ENCODE data around the gene SLC6A4. TPM values are rescaled to one million over a fixed set of nuclear protein-coding genes. Genes with fewer than 3 reads are reported as not detected.

The SLC6A4 gene
- polyA plus RNA-seq, 1 donor (not counting 4 experiments of a cell fraction or from before 2014, with no cell fraction given), result not detected

DNA sequence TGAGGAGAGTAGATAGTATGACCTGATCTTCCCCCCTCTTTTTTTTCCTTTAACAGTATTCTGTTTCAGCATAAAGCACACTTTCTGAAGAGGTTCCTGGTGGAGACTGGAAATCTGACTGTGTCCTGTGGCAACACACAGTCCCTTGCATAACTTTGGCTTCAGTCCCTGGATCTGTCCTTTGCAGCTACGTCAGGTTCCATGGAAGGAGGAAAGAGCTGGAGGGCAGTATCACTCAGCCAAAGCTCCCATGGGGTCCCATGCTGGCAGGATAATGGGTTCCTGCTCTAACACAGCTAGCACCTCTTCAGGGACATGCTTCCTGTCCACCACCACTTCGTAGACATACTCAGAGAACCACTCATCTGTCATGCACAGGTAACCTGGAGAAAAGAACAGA lies 13.3 kb upstream of the SLC6A4 start:
- no peak overlapping the region for H3K9ac ChIP-seq (ENCODE audit: control insufficient read depth, extremely low read depth, insufficient read depth, low read length)
- DNase-seq (ENCODE audit: low read depth, low spot score), result no peak
- no peak overlapping the region for H3K4me3 ChIP-seq (ENCODE audit: control insufficient read depth in 2 of 3, extremely low read depth in 1 of 3, insufficient read depth in 2 of 3, low read depth in 1 of 3, low read length in 3 of 3)
- H3K79me2 ChIP-seq (ENCODE audit: control insufficient read depth, insufficient read depth, low read length), result no peaks in the 10 kb centered on the region
- no peak overlapping the region for H2AFZ ChIP-seq (ENCODE audit: control insufficient read depth, low read length)
- H3K4me2 ChIP-seq (ENCODE audit: control insufficient read depth, extremely low read depth, insufficient read depth, low read depth, low read length), result no peak overlapping the region
- H3K4me1 ChIP-seq (ENCODE audit: control insufficient read depth, extremely low read depth, insufficient read depth, low read length), result no peaks in the 10 kb centered on the region
- H3K9me1 ChIP-seq (ENCODE audit: control insufficient read depth, extremely low read depth, insufficient read depth, low read length), result no peaks in the 10 kb centered on the region
- H4K20me1 ChIP-seq (ENCODE audit: control insufficient read depth, extremely low read depth, insufficient read depth, low read length), result no peaks in the 10 kb centered on the region
- H3K36me3 ChIP-seq (ENCODE audit: control insufficient read depth in 2 of 2, extremely low read depth in 1 of 2, insufficient read depth in 2 of 2, low read length in 2 of 2), result no peaks in the 10 kb centered on the region
- H3K27me3 ChIP-seq (ENCODE audit: control insufficient read depth, extremely low read depth, insufficient read depth, low read length), result peaks cover 9% of the 10 kb centered on the region
- no peak for TF ChIP-seq EZH2 (IDR thresholded peaks at IDR 0.05; ENCODE audit: low read length)
- TF ChIP-seq, protein P1, sequence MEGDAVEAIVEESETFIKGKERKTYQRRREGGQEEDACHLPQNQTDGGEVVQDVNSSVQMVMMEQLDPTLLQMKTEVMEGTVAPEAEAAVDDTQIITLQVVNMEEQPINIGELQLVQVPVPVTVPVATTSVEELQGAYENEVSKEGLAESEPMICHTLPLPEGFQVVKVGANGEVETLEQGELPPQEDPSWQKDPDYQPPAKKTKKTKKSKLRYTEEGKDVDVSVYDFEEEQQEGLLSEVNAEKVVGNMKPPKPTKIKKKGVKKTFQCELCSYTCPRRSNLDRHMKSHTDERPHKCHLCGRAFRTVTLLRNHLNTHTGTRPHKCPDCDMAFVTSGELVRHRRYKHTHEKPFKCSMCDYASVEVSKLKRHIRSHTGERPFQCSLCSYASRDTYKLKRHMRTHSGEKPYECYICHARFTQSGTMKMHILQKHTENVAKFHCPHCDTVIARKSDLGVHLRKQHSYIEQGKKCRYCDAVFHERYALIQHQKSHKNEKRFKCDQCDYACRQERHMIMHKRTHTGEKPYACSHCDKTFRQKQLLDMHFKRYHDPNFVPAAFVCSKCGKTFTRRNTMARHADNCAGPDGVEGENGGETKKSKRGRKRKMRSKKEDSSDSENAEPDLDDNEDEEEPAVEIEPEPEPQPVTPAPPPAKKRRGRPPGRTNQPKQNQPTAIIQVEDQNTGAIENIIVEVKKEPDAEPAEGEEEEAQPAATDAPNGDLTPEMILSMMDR (optimal IDR thresholded peaks at IDR 0.05 in 1 of 3, IDR thresholded peaks at IDR 0.05 in 1 of 3, conservative IDR thresholded peaks at IDR 0.05 in 1 of 3; ENCODE audit: extremely low read depth in 1 of 3, insufficient read depth in 2 of 3, low read length in 3 of 3), result no peak
- H3K9me3 ChIP-seq (ENCODE audit: control insufficient read depth, low read depth, low read length), result no peaks in the 10 kb centered on the region
- FAIRE-seq, result no peak
- dilution Hi-C loops (cut with MboI; ENCODE audit: extremely low pct_ligation_motif_present, low sequenced_read_pairs), result no loop called here
- no peak overlapping the region for H3K27ac ChIP-seq (ENCODE audit: control insufficient read depth, insufficient read depth, low read length)

DNA sequence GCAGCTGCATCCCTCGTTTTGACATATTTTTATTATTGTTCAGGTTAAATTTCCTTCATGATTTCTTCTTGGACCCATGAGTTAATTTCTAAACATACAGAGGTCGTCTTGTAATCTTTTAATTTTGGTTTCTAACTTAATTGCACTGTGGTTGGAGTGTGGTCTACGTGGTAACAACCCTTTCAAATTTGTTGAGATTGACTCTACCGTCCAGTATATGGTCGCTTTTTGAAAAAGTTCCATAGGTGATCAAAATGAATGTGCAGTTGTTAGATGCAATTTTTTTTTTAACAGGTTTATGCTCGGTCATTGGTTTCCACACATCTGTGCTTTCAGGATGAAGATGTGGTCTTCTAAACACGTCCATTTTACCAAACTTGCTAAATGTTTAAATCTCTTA lies 11.0 kb upstream of the SLC6A4 start:
- DNase-seq (ENCODE audit: low read depth, low spot score), result no peak
- H3K4me2 ChIP-seq (ENCODE audit: control insufficient read depth, extremely low read depth, insufficient read depth, low read depth, low read length), result no peak overlapping the region
- H4K20me1 ChIP-seq (ENCODE audit: control insufficient read depth, extremely low read depth, insufficient read depth, low read length), result no peaks in the 10 kb centered on the region
- no peaks in the 10 kb centered on the region for H3K9me3 ChIP-seq (ENCODE audit: control insufficient read depth, low read depth, low read length)
- H3K27me3 ChIP-seq (ENCODE audit: control insufficient read depth, extremely low read depth, insufficient read depth, low read length), result peaks cover 10% of the 10 kb centered on the region
- no peaks in the 10 kb centered on the region for H3K79me2 ChIP-seq (ENCODE audit: control insufficient read depth, insufficient read depth, low read length)
- no peaks in the 10 kb centered on the region for H3K36me3 ChIP-seq (ENCODE audit: control insufficient read depth in 2 of 2, extremely low read depth in 1 of 2, insufficient read depth in 2 of 2, low read length in 2 of 2)
- H3K4me1 ChIP-seq (ENCODE audit: control insufficient read depth, extremely low read depth, insufficient read depth, low read length), result no peaks in the 10 kb centered on the region
- H2AFZ ChIP-seq (ENCODE audit: control insufficient read depth, low read length), result no peak overlapping the region
- H3K9ac ChIP-seq (ENCODE audit: control insufficient read depth, extremely low read depth, insufficient read depth, low read length), result no peak overlapping the region
- H3K9me1 ChIP-seq (ENCODE audit: control insufficient read depth, extremely low read depth, insufficient read depth, low read length), result no peaks in the 10 kb centered on the region
- no peak overlapping the region for H3K27ac ChIP-seq (ENCODE audit: control insufficient read depth, insufficient read depth, low read length)
- dilution Hi-C loops (cut with MboI; ENCODE audit: extremely low pct_ligation_motif_present, low sequenced_read_pairs), result no loop called here
- no peak overlapping the region for H3K4me3 ChIP-seq (ENCODE audit: control insufficient read depth in 2 of 3, extremely low read depth in 1 of 3, insufficient read depth in 2 of 3, low read depth in 1 of 3, low read length in 3 of 3)
- no peak for TF ChIP-seq EZH2 (IDR thresholded peaks at IDR 0.05; ENCODE audit: low read length)
- TF ChIP-seq, protein P1 (optimal IDR thresholded peaks at IDR 0.05 in 1 of 3, IDR thresholded peaks at IDR 0.05 in 1 of 3, conservative IDR thresholded peaks at IDR 0.05 in 1 of 3; ENCODE audit: extremely low read depth in 1 of 3, insufficient read depth in 2 of 3, low read length in 3 of 3), result no peak
- FAIRE-seq, result no peak

Measured in keratinocyte (primary cell).